ENCODE results near the gene ADCY9.
A peak's percentile ranks its signal among the peaks of the same experiment; 100 is the strongest.
"Not testable (repeated sequence)": the region's sequence is repeated elsewhere in the genome, so short reads cannot be mapped to it uniquely, and the experiment has no call there.

The ADCY9 gene

DNA sequence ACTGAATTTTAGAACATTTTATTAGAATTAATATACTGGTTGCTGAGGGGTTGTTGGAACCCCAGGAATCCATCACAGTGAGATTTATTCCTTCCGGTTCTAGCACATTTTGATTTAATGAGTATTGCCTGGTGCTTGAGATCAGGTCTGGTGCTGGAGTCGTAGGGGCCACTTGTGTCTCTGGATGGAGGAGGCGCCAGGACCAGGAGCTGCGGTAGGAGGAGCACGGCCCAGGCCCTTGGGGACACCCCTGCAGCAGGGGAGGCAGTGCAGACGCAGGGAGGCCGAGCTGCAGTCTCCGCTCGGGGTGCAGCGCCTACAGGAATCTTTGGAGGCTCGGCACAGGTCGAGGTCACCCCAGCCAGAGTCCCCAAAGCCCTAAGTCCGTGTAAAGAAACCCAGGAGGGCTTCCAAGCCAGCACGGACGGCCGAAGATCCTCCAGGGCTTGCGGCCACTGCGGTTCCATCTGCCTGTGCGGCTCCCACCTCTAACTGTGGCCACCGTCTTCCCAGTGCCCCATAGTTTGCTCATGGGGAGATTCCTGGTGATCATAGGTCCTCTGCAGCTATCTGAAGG is 169.6 kb downstream of the ADCY9 start:
- DNase-seq = no peak

DNA sequence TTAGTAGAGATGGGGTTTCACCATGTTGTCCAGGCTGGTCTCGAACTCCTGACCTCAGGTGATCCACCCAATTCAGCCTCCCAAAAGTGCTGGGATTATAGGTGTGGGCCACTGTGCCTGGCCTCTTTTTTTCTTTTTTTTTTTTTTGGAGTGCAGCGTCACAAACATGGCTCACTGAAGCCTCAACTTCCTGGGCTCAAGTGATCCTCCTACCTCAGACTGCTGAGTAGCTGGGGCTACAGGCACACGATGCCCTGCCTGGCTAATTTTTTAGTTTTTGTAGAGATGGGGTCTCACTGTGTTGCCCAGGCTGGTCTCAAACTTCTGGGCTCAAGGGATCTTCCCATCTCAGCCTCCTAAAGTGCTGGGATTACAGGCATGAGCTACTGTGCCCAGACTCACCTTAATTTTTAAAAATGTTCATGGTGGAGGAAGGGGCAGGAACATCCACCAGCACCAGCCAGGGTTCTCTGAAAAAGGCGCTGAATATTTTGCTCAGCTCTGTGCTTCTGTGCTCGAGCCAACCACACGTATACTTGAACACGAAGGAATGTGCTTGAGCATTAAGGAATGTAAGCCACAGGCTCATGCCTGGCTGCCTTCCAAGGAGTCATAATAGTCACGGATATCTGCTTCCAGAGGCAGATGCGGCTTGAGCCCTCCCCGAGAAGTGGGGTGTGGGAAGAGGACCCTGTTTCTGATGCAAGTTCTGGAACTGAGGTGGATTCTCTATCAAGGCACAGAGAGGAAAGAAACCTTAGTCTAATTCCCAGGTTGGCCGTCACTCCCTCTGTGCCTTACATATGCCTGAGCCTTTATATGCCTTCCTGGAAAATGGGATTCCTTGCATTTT is 170.3 kb downstream of the ADCY9 start:
- DNase-seq = no peak

DNA sequence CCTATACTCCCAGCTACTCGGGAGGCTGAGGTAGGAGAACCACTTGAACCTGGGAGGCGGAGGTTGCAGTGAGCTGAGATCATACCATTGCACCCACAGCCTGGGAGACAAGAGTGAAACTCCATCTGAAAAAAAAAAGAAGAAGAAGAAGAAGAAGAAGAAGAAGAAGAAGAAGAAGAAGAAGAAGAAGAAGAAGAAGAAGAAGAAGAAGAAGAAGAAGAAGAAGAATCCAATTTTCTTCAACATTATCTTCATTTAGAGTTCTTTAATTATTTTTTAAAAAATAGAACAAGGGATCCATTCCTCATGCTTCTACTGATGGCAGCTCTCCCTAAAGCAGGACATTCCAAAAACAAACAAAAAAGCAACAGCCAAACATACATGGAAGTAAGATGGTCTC is 171.8 kb downstream of the ADCY9 start:
- not testable (repeated sequence) for DNase-seq

DNA sequence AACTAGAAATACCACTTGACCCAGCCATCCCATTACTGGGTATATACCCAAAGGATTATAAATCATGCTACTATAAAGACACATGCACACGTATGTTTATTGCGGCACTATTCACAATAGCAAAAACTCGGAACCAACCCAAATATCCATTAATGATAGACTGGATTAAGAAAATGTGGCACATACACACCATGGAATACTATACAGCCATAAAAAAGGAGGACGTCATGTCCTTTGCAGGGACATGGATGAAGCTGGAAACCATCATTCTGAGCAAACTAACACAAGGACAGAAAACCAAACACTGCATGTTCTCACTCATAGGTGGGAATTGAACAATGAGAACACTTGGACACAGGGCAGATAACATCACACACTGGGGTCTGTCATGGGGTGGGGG is 174.1 kb downstream of the ADCY9 start:
- not testable (repeated sequence) for DNase-seq

DNA sequence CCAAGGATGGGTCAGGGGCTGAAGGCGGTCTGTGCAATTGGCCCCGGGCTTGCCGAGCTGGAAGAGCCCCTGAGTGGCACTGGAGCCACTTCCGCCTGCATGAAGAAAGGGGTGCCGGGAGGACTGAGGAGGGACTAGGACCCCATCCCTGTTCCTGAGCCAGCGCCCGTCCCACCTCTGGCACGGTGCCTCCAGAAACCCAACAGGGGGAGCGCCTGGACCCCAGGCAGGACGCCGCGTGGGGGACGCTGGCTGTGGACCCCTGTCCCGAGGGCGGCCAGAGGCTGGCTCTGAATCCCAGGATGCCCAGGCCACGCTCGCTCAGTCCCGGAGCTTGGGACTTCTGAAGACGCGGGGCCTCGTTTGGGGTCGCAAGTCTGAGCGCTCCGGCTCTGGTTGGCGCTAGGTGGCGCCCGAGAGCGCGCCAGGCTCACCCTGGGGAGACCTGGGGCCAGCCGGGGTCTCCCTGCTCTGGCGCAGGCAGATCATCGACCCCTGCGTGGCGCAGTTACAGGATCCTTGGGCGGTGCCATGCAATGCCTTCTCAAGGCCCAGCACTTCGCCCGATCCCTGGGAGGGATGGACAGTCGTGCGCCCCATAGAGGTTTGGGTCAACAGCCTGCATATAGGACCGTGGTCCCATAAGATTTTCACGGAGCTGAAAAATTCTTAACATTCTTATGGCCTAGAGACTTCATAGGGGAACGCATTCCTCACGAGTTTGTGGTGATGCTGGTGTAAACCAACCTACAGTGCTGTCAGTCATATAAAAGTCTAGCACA is 177.2 kb downstream of the ADCY9 start:
- DNase-seq = peak; percentile 78

DNA sequence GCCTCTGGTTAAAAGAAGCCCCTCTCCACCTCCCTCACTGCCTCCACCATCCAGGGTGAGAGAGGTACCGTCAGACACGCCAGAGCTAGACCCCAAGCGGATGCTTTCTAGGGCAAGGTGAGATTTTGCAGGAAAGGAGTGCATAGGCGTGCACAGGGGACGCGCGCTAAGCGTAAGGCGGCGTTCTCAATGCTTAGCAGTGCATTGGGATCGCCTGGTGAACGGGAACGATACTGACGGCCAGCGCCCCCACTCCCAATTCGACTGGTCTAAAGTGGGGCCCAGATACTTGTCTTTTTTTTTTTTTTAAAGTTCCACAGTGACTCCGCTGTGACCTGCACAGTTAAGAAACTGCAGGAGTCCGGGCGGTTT is 177.8 kb downstream of the ADCY9 start:
- no peak for DNase-seq

DNA sequence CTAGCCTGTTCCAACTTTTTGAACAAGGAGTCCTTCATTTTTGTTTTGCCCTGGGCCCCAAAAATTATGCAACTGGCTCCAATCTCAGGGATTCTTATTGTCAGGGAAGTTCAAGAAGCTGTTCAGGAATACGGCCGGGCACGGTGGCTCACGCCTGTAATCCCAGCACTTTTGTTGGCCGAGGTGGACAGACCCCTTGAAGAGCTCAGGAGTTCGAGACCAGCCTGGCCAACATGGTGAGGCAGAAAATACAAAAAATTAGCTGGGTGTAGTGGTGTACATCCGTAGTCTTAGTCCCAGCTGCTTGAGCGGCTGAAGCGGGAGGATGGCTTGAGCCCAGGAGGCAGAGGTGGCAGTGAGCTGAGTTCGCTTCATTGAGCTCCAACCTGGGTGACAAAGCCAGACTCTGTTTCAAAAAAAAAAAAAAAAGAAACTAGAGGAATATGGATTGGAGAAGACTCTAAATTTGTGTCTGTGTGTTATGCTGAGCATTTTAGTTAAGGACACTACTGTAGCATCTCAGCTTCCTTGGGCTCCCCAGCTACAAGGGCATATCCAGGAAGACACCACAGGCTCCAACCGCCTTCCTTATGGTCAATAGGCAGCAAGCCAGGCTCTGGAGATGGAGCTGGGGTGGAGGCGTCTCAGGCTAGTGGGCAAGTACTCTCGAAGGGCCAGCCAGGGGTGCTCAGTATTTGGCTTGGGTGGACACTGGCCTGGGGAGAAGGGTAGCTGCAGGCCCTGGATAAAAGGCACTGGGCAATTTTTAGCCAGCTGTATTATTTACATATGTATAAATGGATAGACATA is 179.0 kb downstream of the ADCY9 start:
- DNase-seq = no peak

DNA sequence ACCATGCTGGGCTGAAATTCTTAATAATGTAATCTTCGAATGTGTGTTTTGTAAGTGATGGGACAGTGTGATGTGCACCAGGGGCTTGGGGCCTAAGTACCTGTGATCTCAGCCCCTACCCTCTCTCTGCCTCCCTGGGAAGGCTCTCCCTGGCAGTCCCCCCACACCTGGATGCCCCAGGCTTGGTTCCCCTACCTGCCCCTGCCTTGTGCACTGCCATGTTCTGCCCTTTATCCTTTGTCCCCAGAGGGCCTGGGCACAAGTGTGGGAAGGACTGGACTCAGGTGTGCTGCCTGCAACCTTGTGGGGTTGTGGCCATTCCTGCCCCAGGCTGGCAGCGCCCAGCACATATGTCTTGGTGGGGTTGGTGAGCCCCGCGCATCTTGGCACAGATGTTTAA is 180.3 kb downstream of the ADCY9 start:
- no peak for DNase-seq

DNA sequence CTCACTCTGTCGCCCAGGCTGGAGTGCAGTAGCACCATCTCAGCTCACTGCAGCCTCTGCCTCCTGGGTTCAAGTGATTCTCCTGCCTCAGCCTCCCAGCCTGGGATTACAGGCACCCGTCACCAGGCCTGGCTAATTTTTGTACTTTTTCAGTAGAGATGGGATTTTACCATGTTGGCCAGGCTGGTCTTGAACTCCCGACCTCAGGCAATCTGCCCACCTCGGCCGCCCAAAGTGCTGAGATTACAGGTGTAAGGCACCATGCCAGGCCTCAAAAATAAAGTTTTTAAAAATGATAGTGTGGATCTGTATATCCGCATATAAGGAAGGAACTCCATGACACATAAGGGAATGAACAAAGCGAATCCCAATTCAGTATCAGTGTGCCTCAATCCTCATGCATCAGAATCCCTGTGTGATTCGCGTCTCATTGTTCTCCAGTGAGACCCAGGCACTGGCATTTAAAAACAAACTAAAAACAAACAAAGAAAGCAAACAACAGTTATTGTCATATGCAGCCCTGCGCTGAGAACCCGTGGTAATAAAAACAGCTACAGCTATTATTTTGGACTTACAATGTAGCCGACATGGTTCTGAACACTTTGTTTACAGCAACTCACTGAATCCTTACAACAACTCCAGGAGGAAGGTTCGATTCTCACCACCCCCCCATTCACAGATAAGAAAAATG is 181.6 kb downstream of the ADCY9 start:
- no peak for DNase-seq

DNA sequence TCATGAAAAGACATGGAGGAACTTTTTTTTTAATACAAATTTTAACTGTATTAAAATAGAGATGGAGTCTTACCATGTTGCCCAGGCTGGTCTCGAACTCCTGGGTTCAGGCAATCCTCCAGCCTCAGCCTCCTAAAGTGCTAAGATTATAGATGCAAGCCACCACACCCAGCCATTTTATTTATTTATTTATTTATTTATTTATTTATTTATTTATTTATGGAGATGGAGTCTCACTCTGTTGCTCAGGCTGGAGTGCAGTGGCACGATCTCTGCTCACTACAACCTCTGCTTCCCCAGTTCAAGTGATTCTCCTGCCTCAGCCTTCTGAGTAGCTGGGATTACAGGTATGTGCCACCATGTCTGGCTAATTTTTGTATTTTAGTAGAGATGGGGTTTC is 189.1 kb downstream of the ADCY9 start:
- not testable (repeated sequence) for DNase-seq

DNA sequence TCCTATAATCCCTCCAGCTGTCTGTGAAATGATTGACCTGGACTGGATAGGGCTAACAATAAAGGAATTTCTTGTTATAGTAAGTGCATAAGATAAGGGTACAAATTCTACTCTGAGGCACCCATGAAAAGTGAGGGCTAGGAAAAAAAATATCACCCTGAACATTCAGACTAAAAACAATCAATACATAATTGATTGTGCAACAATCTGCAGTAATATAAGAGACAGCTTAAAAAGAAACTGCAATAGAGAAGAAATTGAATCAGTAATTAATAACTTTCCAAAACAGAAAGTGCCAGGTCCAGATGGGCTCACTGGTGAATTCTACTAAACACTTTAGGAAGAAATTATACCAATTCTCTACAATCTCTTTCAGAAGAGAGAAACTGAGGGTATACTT is 191.5 kb downstream of the ADCY9 start:
- no peak for DNase-seq

DNA sequence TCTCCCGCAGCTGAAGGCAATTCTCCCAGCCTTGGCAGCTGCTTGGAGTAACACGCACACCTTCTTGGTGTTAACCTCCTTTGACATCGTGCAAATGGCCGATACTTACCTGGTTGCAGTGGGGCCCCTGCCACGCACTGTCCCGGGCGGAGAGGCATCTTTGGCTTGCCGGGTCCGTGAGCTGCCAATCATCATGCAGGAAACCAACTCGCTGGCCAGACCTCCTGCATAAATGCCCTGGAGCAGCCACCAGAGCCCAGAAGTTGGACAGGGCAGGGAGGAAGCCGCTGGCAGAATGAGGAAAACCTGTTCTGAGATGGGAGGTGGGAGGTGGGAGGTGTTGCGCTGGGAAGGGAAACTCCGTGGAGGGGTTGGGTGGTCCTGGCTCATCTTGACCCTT is 194.0 kb downstream of the ADCY9 start:
- DNase-seq = no peak

DNA sequence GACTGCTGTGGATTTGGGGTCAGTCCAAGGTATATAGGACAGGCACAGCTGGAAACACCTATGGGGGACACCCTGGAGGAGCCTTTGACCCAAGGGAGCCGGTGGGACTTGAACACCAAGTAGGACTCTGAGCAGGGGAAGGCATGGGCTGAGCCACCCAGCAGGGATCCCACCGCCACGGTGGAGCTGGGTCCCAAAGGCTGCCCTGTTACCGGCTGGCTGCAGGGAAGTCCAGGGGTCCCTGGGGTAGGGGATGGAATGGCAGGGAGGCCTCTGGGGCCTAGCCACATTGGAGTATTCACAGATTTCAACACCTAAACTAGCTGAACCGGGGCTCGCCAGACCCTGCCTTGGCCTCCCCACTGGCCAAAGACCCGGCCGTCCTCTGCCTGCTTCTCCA is 196.0 kb downstream of the ADCY9 start:
- no peak for DNase-seq

DNA sequence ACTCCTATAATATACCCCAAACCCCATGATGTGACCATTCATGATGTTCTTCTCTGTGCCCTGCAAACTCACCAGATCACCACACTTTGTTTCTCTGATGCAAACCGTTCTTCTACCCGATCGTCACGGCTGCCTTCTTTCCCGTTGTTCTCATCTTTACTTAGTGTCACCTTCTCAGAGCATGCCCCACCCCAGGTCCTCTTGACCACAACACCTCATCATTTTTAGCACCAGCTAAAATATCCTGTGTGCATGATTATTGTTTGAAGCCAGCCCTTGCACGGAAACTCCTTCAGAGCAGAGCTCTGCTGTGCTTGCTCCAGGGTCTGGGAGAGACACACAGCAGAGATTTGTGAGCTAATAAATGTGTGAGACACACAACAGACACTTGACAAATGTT is 196.8 kb downstream of the ADCY9 start:
- no peak for DNase-seq

DNA sequence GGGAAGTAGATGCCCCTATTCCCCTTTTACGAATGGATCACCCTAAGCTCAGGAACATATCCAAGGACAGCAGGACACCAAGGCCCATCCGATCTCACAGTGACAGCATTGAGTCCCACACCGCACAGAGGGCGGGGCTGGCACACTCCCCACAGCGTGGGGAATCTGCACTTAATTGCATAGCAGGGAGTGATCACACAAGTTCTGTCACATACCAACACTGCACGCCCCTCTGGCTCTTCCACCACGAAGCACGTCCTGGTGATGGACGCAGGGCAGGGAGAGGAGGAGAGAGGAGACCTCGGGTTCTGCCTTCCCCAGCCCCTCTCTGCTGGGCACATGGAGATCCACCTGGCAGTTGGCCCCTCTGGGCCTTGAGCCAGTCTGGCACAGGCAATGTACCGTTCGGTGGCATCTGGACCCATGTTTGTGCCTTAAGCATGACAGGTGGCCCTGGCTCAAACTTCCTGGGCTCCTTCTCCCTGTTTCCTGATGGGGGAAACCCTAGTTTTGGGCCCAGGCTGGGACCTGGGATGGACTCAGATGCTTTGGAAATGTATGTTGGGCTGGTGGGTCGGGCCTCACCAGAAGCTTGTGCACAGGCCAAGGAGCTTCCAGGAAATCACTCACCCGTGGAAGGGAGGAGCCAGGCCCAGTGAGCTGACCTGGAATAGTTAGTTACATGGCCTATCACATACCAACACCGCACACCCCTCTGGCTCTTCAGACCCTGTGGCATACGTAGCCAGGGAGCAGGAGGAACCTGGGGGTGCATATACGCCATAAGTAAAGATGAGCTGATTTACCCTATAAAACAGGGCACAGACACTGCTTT is 200.6 kb downstream of the ADCY9 start:
- DNase-seq = no peak

DNA sequence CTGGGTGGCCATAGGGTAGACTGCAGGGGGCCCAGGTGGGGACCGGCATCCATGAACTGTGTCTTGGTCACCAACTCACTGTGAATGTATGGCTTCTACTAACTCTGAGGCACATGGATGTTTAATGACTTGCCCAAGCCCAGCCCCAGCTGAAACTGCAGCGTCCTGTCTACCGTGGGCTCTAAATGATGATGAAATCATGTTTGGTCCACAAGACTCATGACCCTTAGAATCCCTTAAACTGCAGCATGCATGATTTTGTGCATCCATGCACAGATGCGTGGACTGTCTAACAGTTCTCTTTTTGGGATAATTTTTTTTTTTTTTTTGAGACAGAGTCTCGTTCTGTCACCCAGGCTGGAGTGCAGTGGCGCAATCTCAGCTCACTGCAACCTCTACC is 203.3 kb downstream of the ADCY9 start:
- no peak for DNase-seq

Measured in 8988T (cell line).